H9 (cell line): ENCODE results near the gene FBXO40. TPM values are rescaled to one million over a fixed set of nuclear protein-coding genes. Genes with fewer than 3 reads are reported as not detected.
A peak's percentile ranks its signal among the peaks of the same experiment; 100 is the strongest.

Experiments
- DNase-seq: peaks from one replicate; pipeline ENCODE4 v3.0.0-alpha.2; 2017
- H2AFZ ChIP-seq: one replicate; pipeline ENCODE4 v1.6.1; 2013; ENCODE audit warnings: mild to moderate bottlenecking, low read length, control low read depth, moderate library complexity
- H2AK5ac ChIP-seq: 2 replicates; pipeline ENCODE4 v1.6.1; 2013; ENCODE audit warnings: low read length, control low read depth, mixed read lengths; ENCODE audit not compliant: insufficient read length
- H2BK120ac ChIP-seq: one replicate; pipeline ENCODE4 v1.6.1; 2013; ENCODE audit warnings: low read depth, mild to moderate bottlenecking, low read length, control low read depth, inconsistent platforms; ENCODE audit not compliant: poor library complexity, severe bottlenecking
- H2BK12ac ChIP-seq: 2 replicates; pipeline ENCODE4 v1.6.1; 2013; ENCODE audit warnings: low read length, control low read depth, mixed read lengths, low read depth; ENCODE audit not compliant: insufficient read length
- H2BK15ac ChIP-seq: 2 replicates; pipeline ENCODE4 v1.6.1; 2013; ENCODE audit warnings: low read depth, low read length, control low read depth
- H2BK20ac ChIP-seq: one replicate; pipeline ENCODE4 v1.6.1; 2013; ENCODE audit warnings: low read depth, mild to moderate bottlenecking, low read length, control low read depth, inconsistent platforms; ENCODE audit not compliant: poor library complexity, severe bottlenecking
- H2BK5ac ChIP-seq: 2 replicates; pipeline ENCODE4 v1.6.1; 2013; ENCODE audit warnings: low read length, control low read depth, mixed read lengths; ENCODE audit not compliant: insufficient read length
- H3K14ac ChIP-seq: 2 replicates; pipeline ENCODE4 v1.6.1; 2013; ENCODE audit warnings: low read length, control low read depth; ENCODE audit not compliant: insufficient read depth
- H3K18ac ChIP-seq: 2 replicates; pipeline ENCODE4 v1.6.1; 2013; ENCODE audit warnings: low read depth, mild to moderate bottlenecking, mixed read lengths, low read length, control low read depth; ENCODE audit not compliant: insufficient read length
- H3K23ac ChIP-seq: 2 replicates; pipeline ENCODE4 v1.6.1; 2013; ENCODE audit warnings: low read length, control low read depth, mixed read lengths, low read depth; ENCODE audit not compliant: insufficient read length
- H3K23me2 ChIP-seq: 2 replicates; pipeline ENCODE4 v1.6.1; 2013; ENCODE audit warnings: low read depth, mild to moderate bottlenecking, mixed read lengths, low read length, control low read depth; ENCODE audit not compliant: insufficient read length, poor library complexity, severe bottlenecking
- H3K27ac ChIP-seq: 2 replicates; pipeline ENCODE4 v1.5.1; 2013; ENCODE audit warnings: low read length, control low read depth, mixed read lengths, low read depth; ENCODE audit not compliant: insufficient read length
- H3K27me3 ChIP-seq: 2 replicates; pipeline ENCODE4 v1.6.1; 2013; ENCODE audit warnings: low read length, control low read depth, inconsistent platforms; ENCODE audit not compliant: insufficient read depth
- H3K4ac ChIP-seq: 2 replicates; pipeline ENCODE4 v1.6.1; 2013; ENCODE audit warnings: low read depth, mild to moderate bottlenecking, control low read depth, inconsistent platforms, low read length, moderate library complexity
- H3K4me1 ChIP-seq: 2 replicates; pipeline ENCODE4 v1.6.1; 2013; ENCODE audit warnings: low read length, control low read depth, inconsistent platforms; ENCODE audit not compliant: insufficient read depth
- H3K4me2 ChIP-seq: 2 replicates; pipeline ENCODE4 v1.6.1; 2013; ENCODE audit warnings: low read length, control low read depth, mixed read lengths; ENCODE audit not compliant: insufficient read length, insufficient read depth
- H3K56ac ChIP-seq: 2 replicates; pipeline ENCODE4 v1.6.1; 2013; ENCODE audit warnings: low read depth, mild to moderate bottlenecking, mixed read lengths, low read length, control low read depth; ENCODE audit not compliant: insufficient read length
- H3K79me1 ChIP-seq: 2 replicates; pipeline ENCODE4 v1.6.1; 2013; ENCODE audit warnings: low read depth, mild to moderate bottlenecking, moderate library complexity, low read length, control low read depth, inconsistent platforms; ENCODE audit not compliant: insufficient read depth, poor library complexity, severe bottlenecking
- H3K79me2 ChIP-seq: 2 replicates; pipeline ENCODE4 v1.6.1; 2013; ENCODE audit warnings: low read length, control low read depth, inconsistent platforms; ENCODE audit not compliant: insufficient read depth
- H3K9ac ChIP-seq: 2 replicates; pipeline ENCODE4 v1.6.1; 2013; ENCODE audit warnings: low read length, control low read depth, mixed read lengths; ENCODE audit not compliant: insufficient read length; ENCODE audit errors: extremely low read depth
- H3K9me3 ChIP-seq: one replicate; pipeline ENCODE4 v1.6.1; 2013; ENCODE audit warnings: low read depth, low read length, inconsistent platforms; ENCODE audit not compliant: control insufficient read depth
- H3T11ph ChIP-seq: one replicate; pipeline ENCODE4 v1.6.1; 2013; ENCODE audit warnings: mild to moderate bottlenecking, low read length, control low read depth, inconsistent platforms
- H4K20me1 ChIP-seq: one replicate; pipeline ENCODE4 v1.6.1; 2013; ENCODE audit not compliant: control insufficient read depth, insufficient read length, insufficient read depth
- H4K5ac ChIP-seq: 2 replicates; pipeline ENCODE4 v1.6.1; 2013; ENCODE audit warnings: low read depth, mild to moderate bottlenecking, mixed read lengths, low read length, control low read depth; ENCODE audit not compliant: insufficient read length
- H4K8ac ChIP-seq: replicated peaks from 2 replicates; pipeline ENCODE4 v1.6.1; 2013; ENCODE audit warnings: low read length, control low read depth, mixed read lengths, low read depth; ENCODE audit not compliant: insufficient read length
- H4K91ac ChIP-seq: 2 replicates; pipeline ENCODE4 v1.6.1; 2013; ENCODE audit warnings: low read depth, mild to moderate bottlenecking, moderate library complexity, mixed read lengths, low read length, control low read depth; ENCODE audit not compliant: insufficient read length
- H3K27ac Mint-ChIP-seq, 3 experiments: 2 replicates in 2 of 3; 3 replicates in 1 of 3; pipeline ENCODE4 v1.8.0; 2020 to 2021; ENCODE audit warnings: mixed read lengths in 3 of 3, mild to moderate bottlenecking in 1 of 3, moderate library complexity in 1 of 3
- H3K27me3 Mint-ChIP-seq: 2 replicates; pipeline ENCODE4 v1.8.0; 2021; ENCODE audit warnings: low read depth, mild to moderate bottlenecking, moderate library complexity, mixed read lengths
- H3K36me3 Mint-ChIP-seq, 3 experiments: 2 replicates in 2 of 3; 3 replicates in 1 of 3; pipeline ENCODE4 v1.8.0; 2020 to 2021; ENCODE audit warnings: low read depth in 3 of 3, mixed read lengths in 3 of 3; ENCODE audit not compliant: insufficient read depth in 1 of 3
- H3K4me1 Mint-ChIP-seq, 2 experiments: 2 replicates each; pipeline ENCODE4 v1.8.0; 2020; ENCODE audit warnings: mixed read lengths in 2 of 2
- H3K4me3 Mint-ChIP-seq, 2 experiments: 2 replicates in 1 of 2; 3 replicates in 1 of 2; pipeline ENCODE4 v1.8.0; 2020 to 2021; ENCODE audit warnings: mild to moderate bottlenecking in 2 of 2, mixed read lengths in 2 of 2, moderate library complexity in 1 of 2
- H3K9me3 Mint-ChIP-seq, 2 experiments: 2 replicates in 1 of 2; 3 replicates in 1 of 2; pipeline ENCODE4 v1.8.0; 2020; ENCODE audit warnings: mild to moderate bottlenecking in 2 of 2, mixed read lengths in 2 of 2, moderate library complexity in 1 of 2
- CTCF ChIP-seq: fragments of 200-600 bp; sonication (generic); conservative IDR thresholded peaks from 3 replicates; pipeline ENCODE4 v1.8.0; 2021; ENCODE audit warnings: antibody characterized with exemption, mild to moderate bottlenecking
- WGBS: extraction: QIAGEN DNeasy Blood & Tissue Kit; methylation state at CpG from one replicate; pipeline ENCODE4 v1.1.7; 2013; ENCODE audit warnings: missing lambda C conversion rate, low lambda C conversion rate, mixed read lengths; ENCODE audit not compliant: insufficient read length; ENCODE audit errors: extremely low coverage; 5-methylcytosine and 5-hydroxymethylcytosine counted together
- total RNA-seq: library from RNA; stranded (reverse); gene quantifications from 2 replicates; pipeline ENCODE4 v1.2.1, GENCODE V29; 2021

FBXO40 gene
- total RNA-seq, 1 experiment from 2014 or later = 0.04 TPM

- H4K5ac ChIP-seq = no peak overlapping the region
- no peaks in the 10 kb centered on the region for H3K23me2 ChIP-seq
- WGBS = no CpG with 5 or more reads among the region's 2 CpGs
- no peaks in the 10 kb centered on the region for H3K27me3 ChIP-seq
- H3K14ac ChIP-seq = no peak overlapping the region
- no peak overlapping the region for H3K4ac ChIP-seq
- H2BK12ac ChIP-seq = peak overlapping the region; percentile 91
- Mint-ChIP-seq H3K36me3 (no peaks in the 10 kb centered on the region; a peak in 1 of 7 replicates), H3K4me1 (peaks cover 52 to 54% of the 10 kb centered on the region in 2 experiments), H3K9me3 (no peaks in the 10 kb centered on the region), H3K27ac (peak overlapping the region in 2 of 3 experiments; percentile 49 to 97; a peak in 3 of 7 replicates), H3K27me3 (no peaks in the 10 kb centered on the region), H3K4me3 (no peak overlapping the region)
- no peaks in the 10 kb centered on the region for H3K79me2 ChIP-seq
- H2BK20ac ChIP-seq = no peak overlapping the region
- no peak overlapping the region for H4K8ac ChIP-seq
- no peak overlapping the region for H2BK5ac ChIP-seq
- TF ChIP-seq CTCF = no peak
- H3K23ac ChIP-seq = no peak overlapping the region
- H2AFZ ChIP-seq = no peak overlapping the region
- no peaks in the 10 kb centered on the region for H4K20me1 ChIP-seq
- no peak overlapping the region for H2AK5ac ChIP-seq
- H3K4me2 ChIP-seq = no peak overlapping the region
- H2BK120ac ChIP-seq = no peak overlapping the region
- peak overlapping the region; percentile 87 for H4K91ac ChIP-seq
- H3K56ac ChIP-seq = no peak overlapping the region
- H3K18ac ChIP-seq = peak overlapping the region; percentile 37
- H3K4me1 ChIP-seq = peaks cover 12% of the 10 kb centered on the region; the same call in 1 of the 2 replicates
- H2BK15ac ChIP-seq = 0 out of 2 replicates have a peak overlapping the region, but pooled peaks have one; percentile 70
- DNase-seq = no peak
- no peak overlapping the region for H3T11ph ChIP-seq
- H3K27ac ChIP-seq = no peak overlapping the region
- H3K9me3 ChIP-seq = no peaks in the 10 kb centered on the region
- no peaks in the 10 kb centered on the region for H3K79me1 ChIP-seq
- no peak overlapping the region for H3K9ac ChIP-seq
Measured at GRCh38 chr3:121594850-121595249, 1.7 kb downstream of the FBXO40 start.
